ENCODE results near the gene SH3GL1.

Gene SH3GL1

GRCh38 chr19:4371247-4372164, 28.8 kb downstream of the SH3GL1 start:
- TF ChIP-seq ZNF274 (IDR thresholded peaks at IDR 0.05; ENCODE audit: low read depth, low read length): no peak
- H3K4me3 ChIP-seq (ENCODE audit: low read length): no peak overlapping the region; the same call in 1 of the 2 replicates

- H3K4me3 ChIP-seq (ENCODE audit: low read length): peak overlapping the region; percentile 8; the same call in 1 of the 2 replicates
- TF ChIP-seq ZNF274 (IDR thresholded peaks at IDR 0.05; ENCODE audit: low read depth, low read length): no peak
Measured at GRCh38 chr19:4370418-4371041, 29.8 kb downstream of the SH3GL1 start.

- H3K4me3 ChIP-seq (ENCODE audit: low read length): peak overlapping the region; percentile 11; the same call in 1 of the 2 replicates
- TF ChIP-seq ZNF274 (IDR thresholded peaks at IDR 0.05; ENCODE audit: low read depth, low read length): no peak
Measured at GRCh38 chr19:4369888-4370260, 30.5 kb downstream of the SH3GL1 start.

DNA sequence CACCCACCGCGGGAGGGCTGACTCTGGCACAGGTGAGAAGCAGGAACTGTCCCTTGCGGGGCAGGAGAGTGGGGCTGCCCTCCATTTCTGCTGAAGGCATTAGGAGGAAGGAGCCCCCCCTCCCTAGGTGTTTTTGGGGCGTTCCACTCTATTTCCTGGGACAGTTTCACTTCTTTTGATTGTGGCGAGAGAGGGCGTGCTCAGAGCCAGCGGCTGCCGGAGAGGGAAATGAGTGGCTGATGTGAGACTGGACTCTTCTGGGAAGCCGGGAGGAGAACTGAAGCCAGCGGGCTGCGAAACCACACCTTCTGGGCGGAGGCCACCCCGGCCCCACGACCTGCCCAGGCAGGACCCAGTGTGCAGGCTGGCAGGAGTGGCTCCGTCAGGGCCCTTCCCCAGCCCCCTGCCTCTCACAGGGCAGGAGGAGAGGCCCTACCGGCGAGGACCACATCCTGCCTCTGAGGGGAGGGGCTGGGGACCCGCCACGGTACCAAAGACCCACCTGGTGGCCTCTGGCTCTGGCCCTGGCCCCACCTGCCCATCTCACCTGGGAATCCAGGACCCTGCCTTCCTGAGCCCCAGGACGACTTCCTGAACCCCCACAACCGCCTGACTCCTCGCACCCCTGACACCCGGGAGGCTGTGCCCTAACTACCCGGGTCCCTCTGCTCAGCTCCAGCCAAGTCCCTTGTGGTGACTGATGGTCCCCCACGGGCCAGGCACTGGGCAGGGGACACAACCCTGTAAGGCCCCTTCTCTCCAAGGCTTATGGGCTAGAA, 31.0 kb downstream of the SH3GL1 start:
- peak overlapping the region; percentile 11; the same call in 1 of the 2 replicates for H3K4me3 ChIP-seq (ENCODE audit: low read length)
- TF ChIP-seq ZNF274 (IDR thresholded peaks at IDR 0.05; ENCODE audit: low read depth, low read length): no peak

- TF ChIP-seq ZNF274 (IDR thresholded peaks at IDR 0.05; ENCODE audit: low read depth, low read length): no peak
- H3K4me3 ChIP-seq (ENCODE audit: low read length): no peak overlapping the region
Measured at GRCh38 chr19:4368128-4368820, 32.1 kb downstream of the SH3GL1 start.

DNA sequence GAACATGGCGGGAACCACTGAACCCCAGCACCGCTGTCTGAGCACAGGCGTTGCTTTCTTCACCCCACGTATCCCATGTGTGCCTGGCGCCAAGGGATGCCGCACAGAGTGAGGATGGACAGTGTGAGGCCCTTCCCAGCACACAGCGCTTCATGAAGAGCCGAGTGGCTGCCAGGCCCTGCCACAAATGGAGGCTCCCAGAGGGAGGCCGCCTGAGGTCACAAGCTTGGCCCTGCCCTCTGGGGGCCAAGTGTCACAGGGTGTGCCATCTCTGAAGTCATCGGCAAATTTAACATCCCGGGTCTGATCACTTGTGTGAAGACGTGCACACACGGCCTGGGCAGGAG, 32.6 kb downstream of the SH3GL1 start:
- no peak for TF ChIP-seq ZNF274 (IDR thresholded peaks at IDR 0.05; ENCODE audit: low read depth, low read length)
- no peak overlapping the region for H3K4me3 ChIP-seq (ENCODE audit: low read length)

GRCh38 chr19:4367336-4367723, 33.0 kb downstream of the SH3GL1 start:
- H3K4me3 ChIP-seq (ENCODE audit: low read length): no peak overlapping the region
- no peak for TF ChIP-seq ZNF274 (IDR thresholded peaks at IDR 0.05; ENCODE audit: low read depth, low read length)

GRCh38 chr19:4366666-4367335, 33.5 kb downstream of the SH3GL1 start:
- no peak overlapping the region for H3K4me3 ChIP-seq (ENCODE audit: low read length)
- TF ChIP-seq ZNF274 (IDR thresholded peaks at IDR 0.05; ENCODE audit: low read depth, low read length): no peak

- H3K4me3 ChIP-seq (ENCODE audit: low read length): no peak overlapping the region
- no peak for TF ChIP-seq ZNF274 (IDR thresholded peaks at IDR 0.05; ENCODE audit: low read depth, low read length)
Measured at GRCh38 chr19:4365791-4366665, 34.3 kb downstream of the SH3GL1 start.

- H3K4me3 ChIP-seq (ENCODE audit: low read length): no peak overlapping the region
- TF ChIP-seq ZNF274 (IDR thresholded peaks at IDR 0.05; ENCODE audit: low read depth, low read length): no peak
Measured at GRCh38 chr19:4365341-4365740, 35.0 kb downstream of the SH3GL1 start.

DNA sequence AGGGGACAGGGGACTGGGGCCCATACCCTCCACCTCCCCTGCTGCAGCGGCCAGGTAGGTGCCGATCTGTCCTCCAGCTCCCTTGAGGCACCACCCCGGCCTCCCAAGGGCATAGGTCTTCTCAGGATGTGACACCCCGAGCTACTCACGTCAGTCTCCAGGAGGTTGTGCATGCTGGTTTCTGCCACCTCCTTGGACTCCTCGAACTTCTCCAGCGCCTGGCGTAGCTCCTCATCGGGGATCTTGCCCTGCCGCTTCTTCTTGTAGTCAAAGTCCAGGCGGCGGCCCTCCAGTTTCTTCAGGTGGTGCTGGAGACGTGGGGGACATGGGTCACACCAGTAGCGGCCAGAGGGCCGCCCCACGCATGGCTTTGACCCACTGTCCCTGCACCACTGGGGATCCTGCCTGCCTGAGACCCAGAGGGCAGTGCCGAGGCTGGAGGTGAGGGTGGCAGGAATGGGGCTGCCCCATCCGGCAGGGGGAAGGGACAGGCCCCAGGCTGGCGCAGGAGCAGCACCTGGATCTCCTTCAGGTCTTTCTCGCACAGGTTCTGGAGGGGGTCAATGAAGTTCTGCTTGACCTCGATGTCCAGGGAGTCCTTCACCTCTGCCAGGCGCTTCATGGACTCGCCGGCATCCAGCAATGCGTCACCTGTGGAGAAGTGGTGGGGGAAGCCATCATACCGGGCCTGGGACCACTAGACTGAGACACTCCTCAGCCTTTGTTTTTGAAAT, 36.6 kb downstream of the SH3GL1 start:
- H3K4me3 ChIP-seq (ENCODE audit: low read length): no peak overlapping the region
- no peak for TF ChIP-seq ZNF274 (IDR thresholded peaks at IDR 0.05; ENCODE audit: low read depth, low read length)
